ENCODE measurements around the gene PRKCA. TPM values are rescaled to one million over a fixed set of nuclear protein-coding genes. Genes with fewer than 3 reads are reported as not detected.

The PRKCA gene
- total RNA-seq, 1 experiment from 2014 or later = 20.7 TPM

GRCh38 chr17:66850692-66851091, 548.3 kb downstream of the PRKCA start:
- TF ChIP-seq, protein P1, sequence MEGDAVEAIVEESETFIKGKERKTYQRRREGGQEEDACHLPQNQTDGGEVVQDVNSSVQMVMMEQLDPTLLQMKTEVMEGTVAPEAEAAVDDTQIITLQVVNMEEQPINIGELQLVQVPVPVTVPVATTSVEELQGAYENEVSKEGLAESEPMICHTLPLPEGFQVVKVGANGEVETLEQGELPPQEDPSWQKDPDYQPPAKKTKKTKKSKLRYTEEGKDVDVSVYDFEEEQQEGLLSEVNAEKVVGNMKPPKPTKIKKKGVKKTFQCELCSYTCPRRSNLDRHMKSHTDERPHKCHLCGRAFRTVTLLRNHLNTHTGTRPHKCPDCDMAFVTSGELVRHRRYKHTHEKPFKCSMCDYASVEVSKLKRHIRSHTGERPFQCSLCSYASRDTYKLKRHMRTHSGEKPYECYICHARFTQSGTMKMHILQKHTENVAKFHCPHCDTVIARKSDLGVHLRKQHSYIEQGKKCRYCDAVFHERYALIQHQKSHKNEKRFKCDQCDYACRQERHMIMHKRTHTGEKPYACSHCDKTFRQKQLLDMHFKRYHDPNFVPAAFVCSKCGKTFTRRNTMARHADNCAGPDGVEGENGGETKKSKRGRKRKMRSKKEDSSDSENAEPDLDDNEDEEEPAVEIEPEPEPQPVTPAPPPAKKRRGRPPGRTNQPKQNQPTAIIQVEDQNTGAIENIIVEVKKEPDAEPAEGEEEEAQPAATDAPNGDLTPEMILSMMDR (IDR thresholded peaks at IDR 0.05; ENCODE audit: unreplicated experiment) = no peak
- no peak overlapping the region for H3K4me3 Mint-ChIP-seq (ENCODE audit: unreplicated experiment)
- BruUV-seq (replicated peaks) = no TSS peak
- no peaks in the 10 kb centered on the region for H3K4me1 Mint-ChIP-seq (ENCODE audit: insufficient read depth, unreplicated experiment)
- intact Hi-C loops (cut with micrococcal nuclease) = no loop called here
- H3K9me3 Mint-ChIP-seq (ENCODE audit: unreplicated experiment) = peaks cover 8% of the 10 kb centered on the region
- no peak for DNase-seq (ENCODE audit: unreplicated experiment)
- no peaks in the 10 kb centered on the region for H3K36me3 Mint-ChIP-seq (ENCODE audit: insufficient read depth, unreplicated experiment)
- H3K27ac Mint-ChIP-seq (ENCODE audit: low read depth, unreplicated experiment) = no peak overlapping the region
- ChIA-PET CTCF (interaction anchor here (1.2 kb wide), 1 partner anchor 123 kb away, joined by 3 read pairs; no protein-coding TSS in a partner anchor), POLR2A (interaction anchor here (0.9 kb wide), 1 partner anchor 20 kb away, joined by 3 read pairs; no protein-coding TSS in a partner anchor)
- peaks cover 19% of the 10 kb centered on the region for H3K27me3 Mint-ChIP-seq (ENCODE audit: insufficient read depth, unreplicated experiment)

DNA sequence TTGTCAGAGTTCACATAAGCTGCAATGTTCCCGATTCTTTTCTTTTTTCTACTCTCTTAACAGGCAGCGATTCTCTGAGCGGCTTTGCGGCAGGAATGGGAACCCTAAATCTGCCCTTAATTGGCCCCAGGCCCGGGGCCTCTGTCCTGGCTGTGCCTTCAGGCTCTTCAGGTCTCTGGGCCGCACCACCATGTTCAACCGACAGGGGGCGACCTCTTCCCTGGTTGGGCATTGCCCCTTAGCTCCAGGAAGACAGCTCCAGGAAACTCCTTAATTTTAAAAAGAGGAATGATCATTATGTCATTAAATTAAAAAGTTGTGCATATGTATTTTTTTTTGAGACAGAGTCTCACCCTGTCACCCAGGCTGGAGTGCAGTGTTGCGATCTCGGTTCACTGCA, 552.8 kb downstream of the PRKCA start:
- Mint-ChIP-seq H3K36me3 (ENCODE audit: insufficient read depth, unreplicated experiment) (no peaks in the 10 kb centered on the region), H3K9me3 (ENCODE audit: unreplicated experiment) (peaks cover 8% of the 10 kb centered on the region), H3K27me3 (ENCODE audit: insufficient read depth, unreplicated experiment) (peaks cover 32% of the 10 kb centered on the region), H3K4me1 (ENCODE audit: insufficient read depth, unreplicated experiment) (no peaks in the 10 kb centered on the region), H3K27ac (ENCODE audit: low read depth, unreplicated experiment) (no peak overlapping the region), H3K4me3 (ENCODE audit: unreplicated experiment) (no peak overlapping the region)
- intact Hi-C loops (cut with micrococcal nuclease) = no loop called here
- no peak for DNase-seq (ENCODE audit: unreplicated experiment)
- CTCF ChIA-PET = interaction anchor here (0.7 kb wide), 1 partner anchor 10 kb away, joined by 3 read pairs; no protein-coding TSS in a partner anchor
- POLR2A ChIA-PET = no interaction called here
- BruUV-seq (replicated peaks) = no TSS peak
- TF ChIP-seq, protein P1 (IDR thresholded peaks at IDR 0.05; ENCODE audit: unreplicated experiment) = no peak

- DNase-seq (ENCODE audit: unreplicated experiment) = no peak
- Mint-ChIP-seq H3K36me3 (ENCODE audit: insufficient read depth, unreplicated experiment) (no peaks in the 10 kb centered on the region), H3K9me3 (ENCODE audit: unreplicated experiment) (peaks cover 8% of the 10 kb centered on the region), H3K27me3 (ENCODE audit: insufficient read depth, unreplicated experiment) (peaks cover 47% of the 10 kb centered on the region), H3K4me3 (ENCODE audit: unreplicated experiment) (no peak overlapping the region), H3K4me1 (ENCODE audit: insufficient read depth, unreplicated experiment) (no peaks in the 10 kb centered on the region), H3K27ac (ENCODE audit: low read depth, unreplicated experiment) (no peak overlapping the region)
- ChIA-PET POLR2A (no interaction called here), CTCF (no interaction called here)
- intact Hi-C loops (cut with micrococcal nuclease) = no loop called here
- TF ChIP-seq, protein P1 (IDR thresholded peaks at IDR 0.05; ENCODE audit: unreplicated experiment) = no peak
- no TSS peak for BruUV-seq (replicated peaks)
Measured at GRCh38 chr17:66858226-66859083, 556.0 kb downstream of the PRKCA start.

DNA sequence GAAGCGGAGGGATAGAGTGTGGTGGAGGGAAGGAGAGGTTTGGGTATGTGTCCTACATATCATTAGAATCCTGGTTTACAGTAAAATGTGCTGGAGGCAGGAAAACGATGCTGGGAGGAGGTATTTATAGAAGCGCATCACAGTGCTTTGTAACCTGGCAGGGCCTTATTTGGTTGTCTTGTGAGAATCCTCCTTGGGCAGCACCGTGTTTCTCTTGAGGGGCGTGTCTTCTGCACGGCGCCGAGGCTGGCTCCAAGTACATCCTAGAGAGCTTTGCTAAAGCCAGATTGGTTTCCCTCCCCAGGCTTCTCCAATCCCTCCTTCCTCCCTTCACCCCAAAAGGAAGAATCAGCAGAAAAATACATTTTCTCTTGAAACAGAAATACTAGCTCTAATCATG, 556.9 kb downstream of the PRKCA start:
- Mint-ChIP-seq H3K36me3 (ENCODE audit: insufficient read depth, unreplicated experiment) (no peaks in the 10 kb centered on the region), H3K27ac (ENCODE audit: low read depth, unreplicated experiment) (no peak overlapping the region), H3K4me1 (ENCODE audit: insufficient read depth, unreplicated experiment) (no peaks in the 10 kb centered on the region), H3K9me3 (ENCODE audit: unreplicated experiment) (peaks cover 7% of the 10 kb centered on the region), H3K27me3 (ENCODE audit: insufficient read depth, unreplicated experiment) (peaks cover 54% of the 10 kb centered on the region), H3K4me3 (ENCODE audit: unreplicated experiment) (no peak overlapping the region)
- intact Hi-C loops (cut with micrococcal nuclease) = no loop called here
- CTCF ChIA-PET = interaction anchor here (0.6 to 0.9 kb wide), 2 partner anchors 45 to 1659 kb away, joined by 3 read pairs; no protein-coding TSS in a partner anchor
- BruUV-seq (replicated peaks) = no TSS peak
- POLR2A ChIA-PET = no interaction called here
- no peak for DNase-seq (ENCODE audit: unreplicated experiment)
- TF ChIP-seq, protein P1 (IDR thresholded peaks at IDR 0.05; ENCODE audit: unreplicated experiment) = no peak

Data from MCF 10A (cell line).